Adrenal gland (tissue), 12 donors: ENCODE results near the gene TPSB2. TPM values are rescaled to one million over a fixed set of nuclear protein-coding genes. Genes with fewer than 3 reads are reported as not detected.

Experiments used
- DNase-seq, 7 donors: peaks; one replicate each; pipeline ENCODE4 v3.0.0-alpha.2; 2019 to 2020
- H3K27ac ChIP-seq, 5 donors: fragments of 200-600 bp; sonication (generic) in 4 of 5; 1 replicate in 3 of 5; 2 replicates in 2 of 5; pipeline versions ENCODE4 v1.5.1 to v1.8.0; 2016 to 2020; ENCODE audit warnings: mild to moderate bottlenecking in 1 of 5
- H3K27me3 ChIP-seq: fragments of 200-600 bp; 2 replicates; pipeline ENCODE4 v1.8.0; 2021
- H3K36me3 ChIP-seq, 2 donors: fragments of 200-600 bp; replicated peaks in 1 of 2; 1 replicate in 1 of 2; 2 replicates in 1 of 2; pipeline versions ENCODE4 v1.5.1 to v1.8.0; 2018 to 2022
- H3K4me1 ChIP-seq, 2 donors: fragments of 200-600 bp; replicated peaks in 1 of 2; 1 replicate in 1 of 2; 2 replicates in 1 of 2; pipeline versions ENCODE4 v1.5.1 to v1.8.0; 2018 to 2021
- H3K4me3 ChIP-seq, 4 donors: fragments of 200-600 bp; sonication (generic) in 3 of 4; one replicate each; pipeline ENCODE4 v1.5.1; 2016 to 2018
- H3K9me3 ChIP-seq, 3 donors: fragments of 200-600 bp; sonication (generic) in 1 of 3; replicated peaks in 1 of 3; 1 replicate in 2 of 3; 2 replicates in 1 of 3; pipeline versions ENCODE4 v1.5.1 to v1.8.0; 2016 to 2021
- POLR2A ChIP-seq, 2 donors: fragments of 450-650 bp; IDR thresholded peaks; one replicate each; pipeline ENCODE4 v1.6.1; 2017; ENCODE audit warnings: antibody characterized with exemption in 2 of 2, mild to moderate bottlenecking in 2 of 2, moderate library complexity in 1 of 2
- WGBS, 4 donors: extraction: QIAGEN DNeasy Blood & Tissue Kit in 2 of 4; methylation state at CpG; one replicate each; pipeline versions ENCODE4 v1.1.5 to v1.1.7; 2013 to 2017; 5-methylcytosine and 5-hydroxymethylcytosine counted together
- intact Hi-C, 2 donors: fragments of 100-400 bp; cut with DNase I; formaldehyde crosslinking; loops; one replicate each; pipeline versions ENCODE4 v1.14.1 to v1.15.0; 2022 to 2023
- polyA plus RNA-seq, 3 donors: library from polyadenylated mRNA; stranded (reverse); fragments of 200-250 nt in 2 of 3; fragments of 350-450 nt in 1 of 3; fragmentation: Illumina TruSeq in 1 of 3; extraction: RNeasy Lipid Tissue Mini Kit (QIAGEN cat#74804) in 1 of 3; gene quantifications; one replicate each; pipeline ENCODE4 v1.2.3, GENCODE V29; 2013 to 2014
- total RNA-seq, 9 donors: library from RNA; depleted of rRNA in 4 of 9; stranded (reverse); fragments of >200 nt in 4 of 9; fragments of 120-200 nt in 1 of 9; fragmentation: NEBNext Ultra II Directional in 1 of 9; extraction: Animal tissue kit (Norgen Biotek cat#: 25700) in 1 of 9; gene quantifications; one replicate each; pipeline versions ENCODE4 v1.1.0 to v1.2.4, GENCODE V29; 2013 to 2023
- TF ChIP-seq, protein P1 (sequence below), 6 experiments: fragments of 450-650 bp in 4 of 6; fragments of 200-600 bp in 2 of 6; sonication (generic) in 1 of 6; IDR thresholded peaks; 1 replicate in 5 of 6; 2 replicates in 1 of 6; pipeline versions ENCODE4 v1.5.1 to v1.8.0; 2016 to 2021; ENCODE audit warnings: antibody characterized with exemption in 6 of 6, mild to moderate bottlenecking in 2 of 6, moderate library complexity in 1 of 6
- donor health status: healthy with polysubstance abuse.
- donor health status: Bipolar disorder and iron deficiency.
- donor health status: DM: yes; HTN: yes; CAD: no.
- donor health status: DM: no; HTN: no; CAD: no.
- donor health status: DM: no; HTN: no; CAD: no.
- donor health status: DM: yes; HTN: yes; CAD: no.

TPSB2 gene
- total and polyA plus RNA-seq, 12 donors = 0.32 to 6.6 (median 0.78) TPM; not detected in 5

DNA sequence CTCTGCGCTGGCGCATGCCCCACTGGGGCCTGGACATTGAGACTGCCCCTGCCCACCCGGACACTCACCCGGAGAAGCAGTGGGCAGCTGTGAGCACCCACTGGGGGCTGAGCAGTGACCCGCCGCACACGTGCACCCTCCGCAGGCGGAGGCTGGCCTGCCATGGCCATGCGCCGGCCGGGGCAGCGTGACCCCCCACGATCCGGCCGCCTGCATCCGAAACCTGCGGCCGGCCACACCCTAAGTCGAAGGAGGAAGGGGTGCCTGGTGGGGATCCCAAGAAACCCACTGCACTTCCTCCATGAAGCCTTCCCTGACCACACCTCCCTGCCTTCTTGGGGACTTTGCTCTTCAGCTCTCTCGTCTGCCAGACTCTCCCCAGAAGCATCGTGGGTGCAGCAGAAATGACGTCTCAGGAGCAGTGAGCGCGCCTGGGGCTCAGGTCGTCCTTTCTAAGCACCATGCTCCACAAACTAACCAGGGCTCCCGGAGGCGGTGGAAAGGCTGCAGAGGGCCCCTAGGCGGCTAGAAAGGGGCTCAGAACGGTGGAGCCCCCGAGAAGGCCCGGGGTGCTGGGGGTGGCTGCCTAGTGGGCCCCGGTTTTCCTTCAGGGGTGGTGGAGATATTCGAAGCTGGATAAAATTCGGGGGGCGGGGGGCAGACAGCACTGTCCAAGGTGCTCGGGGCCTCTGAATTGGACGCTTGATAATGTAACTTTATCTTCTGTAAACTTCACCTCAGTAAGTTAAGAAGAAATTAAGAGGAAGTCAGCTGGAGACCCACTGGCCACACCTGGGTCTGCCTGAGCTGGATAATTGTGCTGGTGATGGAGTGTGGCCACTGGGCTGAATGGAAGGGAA lies 6.4 kb downstream of the TPSB2 start:
- intact Hi-C loops = no loop called here
- no peak for TF ChIP-seq POLR2A (IDR thresholded peaks at IDR 0.05)
- TF ChIP-seq, protein P1, sequence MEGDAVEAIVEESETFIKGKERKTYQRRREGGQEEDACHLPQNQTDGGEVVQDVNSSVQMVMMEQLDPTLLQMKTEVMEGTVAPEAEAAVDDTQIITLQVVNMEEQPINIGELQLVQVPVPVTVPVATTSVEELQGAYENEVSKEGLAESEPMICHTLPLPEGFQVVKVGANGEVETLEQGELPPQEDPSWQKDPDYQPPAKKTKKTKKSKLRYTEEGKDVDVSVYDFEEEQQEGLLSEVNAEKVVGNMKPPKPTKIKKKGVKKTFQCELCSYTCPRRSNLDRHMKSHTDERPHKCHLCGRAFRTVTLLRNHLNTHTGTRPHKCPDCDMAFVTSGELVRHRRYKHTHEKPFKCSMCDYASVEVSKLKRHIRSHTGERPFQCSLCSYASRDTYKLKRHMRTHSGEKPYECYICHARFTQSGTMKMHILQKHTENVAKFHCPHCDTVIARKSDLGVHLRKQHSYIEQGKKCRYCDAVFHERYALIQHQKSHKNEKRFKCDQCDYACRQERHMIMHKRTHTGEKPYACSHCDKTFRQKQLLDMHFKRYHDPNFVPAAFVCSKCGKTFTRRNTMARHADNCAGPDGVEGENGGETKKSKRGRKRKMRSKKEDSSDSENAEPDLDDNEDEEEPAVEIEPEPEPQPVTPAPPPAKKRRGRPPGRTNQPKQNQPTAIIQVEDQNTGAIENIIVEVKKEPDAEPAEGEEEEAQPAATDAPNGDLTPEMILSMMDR (IDR thresholded peaks at IDR 0.05) = no peak
- H3K27me3 ChIP-seq = no peaks in the 10 kb centered on the region
- no peak for DNase-seq
- H3K36me3 ChIP-seq = no peaks in the 10 kb centered on the region
- H3K9me3 ChIP-seq = no peaks in the 10 kb centered on the region
- WGBS, 4 donors = 81 to 88% (median 84%) methylated on average over 18 to 38 of the region's 38 CpGs
- H3K4me3 ChIP-seq = no peak overlapping the region
- H3K27ac ChIP-seq = no peak overlapping the region
- H3K4me1 ChIP-seq = no peaks in the 10 kb centered on the region

- Histone ChIP-seq H3K27me3 (no peaks in the 10 kb centered on the region), H3K36me3 (peaks cover 0 to 4% of the 10 kb centered on the region in 2 donors), H3K4me3 (no peak overlapping the region), H3K27ac (no peak overlapping the region), H3K4me1 (no peaks in the 10 kb centered on the region), H3K9me3 (no peaks in the 10 kb centered on the region)
- WGBS, 4 donors = 76 to 90% (median 77%) methylated on average over 6 to 25 of the region's 25 CpGs
- no peak for TF ChIP-seq POLR2A (IDR thresholded peaks at IDR 0.05)
- TF ChIP-seq, protein P1 (IDR thresholded peaks at IDR 0.05) = no peak
- intact Hi-C loops = no loop called here
- DNase-seq = no peak
Observed at GRCh38 chr16:1222553-1223354, 7.2 kb downstream of the TPSB2 start.

- Histone ChIP-seq H3K27ac (no peak overlapping the region), H3K4me1 (no peaks in the 10 kb centered on the region), H3K36me3 (peaks cover 0 to 13% of the 10 kb centered on the region in 2 donors), H3K4me3 (no peak overlapping the region), H3K9me3 (no peaks in the 10 kb centered on the region), H3K27me3 (no peaks in the 10 kb centered on the region)
- TF ChIP-seq POLR2A (IDR thresholded peaks at IDR 0.05) = no peak
- TF ChIP-seq, protein P1 (IDR thresholded peaks at IDR 0.05) = no peak
- WGBS, 4 donors = 82 to 86% (median 85%) methylated on average over 23 to 40 of the region's 40 CpGs
- intact Hi-C loops = no loop called here
- DNase-seq = no peak
Observed at GRCh38 chr16:1221628-1222552, 8.1 kb downstream of the TPSB2 start.
